Measurements from ENCODE around the gene GLS. TPM values are rescaled to one million over a fixed set of nuclear protein-coding genes. Genes with fewer than 3 reads are reported as not detected.

Gene GLS
- total RNA-seq: 10 to 100 TPM; 50.5 to 72.3 TPM

DNA sequence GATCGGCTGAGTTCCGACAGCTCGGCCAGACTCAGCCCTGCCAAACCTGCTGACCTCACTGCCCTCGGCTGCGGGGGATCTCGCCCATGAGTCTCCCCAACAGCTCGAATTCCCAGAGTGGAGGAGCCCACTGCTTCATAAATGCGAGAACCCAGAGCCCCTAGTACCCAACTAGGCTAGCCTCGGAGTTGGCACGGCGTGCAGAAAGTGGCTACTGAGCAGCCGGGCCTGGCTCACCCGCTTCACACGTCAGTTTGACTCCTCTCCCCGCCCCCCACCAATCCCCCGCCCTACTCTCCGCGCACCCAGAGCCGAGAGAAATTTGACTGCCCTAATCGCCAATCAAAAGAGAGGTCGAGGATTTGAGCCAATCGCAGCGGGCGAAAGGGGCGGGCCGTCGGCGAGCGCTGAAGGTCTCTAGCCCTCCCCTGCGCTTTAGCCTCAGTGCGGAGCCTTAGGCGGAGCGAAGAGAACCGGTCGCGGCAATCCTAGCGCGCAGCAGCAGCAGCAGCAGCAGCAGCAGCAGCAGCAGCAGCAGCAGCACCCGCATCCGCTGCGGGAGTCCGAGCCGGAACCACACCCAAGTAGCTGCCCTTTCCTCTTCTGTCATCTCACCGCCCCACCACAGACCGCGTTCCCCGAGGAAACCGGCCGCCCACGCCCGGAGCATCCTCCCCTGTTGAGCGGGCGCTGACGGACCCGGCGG lies at the start of gene GLS:
TSS of gene GLS (plus strand) at position 444 of the 706 bp plus-strand sequence. CDS start 264 bp downstream, outside the sequence.
- H3K4me3 ChIP-seq: peak within 1 kb of the TSS; percentile 95
- intact Hi-C loops (cut with DNase I): no loop called here
- peaks cover 4% of the 10 kb centered on the region for H3K4me1 ChIP-seq
- TF ChIP-seq, protein P1, sequence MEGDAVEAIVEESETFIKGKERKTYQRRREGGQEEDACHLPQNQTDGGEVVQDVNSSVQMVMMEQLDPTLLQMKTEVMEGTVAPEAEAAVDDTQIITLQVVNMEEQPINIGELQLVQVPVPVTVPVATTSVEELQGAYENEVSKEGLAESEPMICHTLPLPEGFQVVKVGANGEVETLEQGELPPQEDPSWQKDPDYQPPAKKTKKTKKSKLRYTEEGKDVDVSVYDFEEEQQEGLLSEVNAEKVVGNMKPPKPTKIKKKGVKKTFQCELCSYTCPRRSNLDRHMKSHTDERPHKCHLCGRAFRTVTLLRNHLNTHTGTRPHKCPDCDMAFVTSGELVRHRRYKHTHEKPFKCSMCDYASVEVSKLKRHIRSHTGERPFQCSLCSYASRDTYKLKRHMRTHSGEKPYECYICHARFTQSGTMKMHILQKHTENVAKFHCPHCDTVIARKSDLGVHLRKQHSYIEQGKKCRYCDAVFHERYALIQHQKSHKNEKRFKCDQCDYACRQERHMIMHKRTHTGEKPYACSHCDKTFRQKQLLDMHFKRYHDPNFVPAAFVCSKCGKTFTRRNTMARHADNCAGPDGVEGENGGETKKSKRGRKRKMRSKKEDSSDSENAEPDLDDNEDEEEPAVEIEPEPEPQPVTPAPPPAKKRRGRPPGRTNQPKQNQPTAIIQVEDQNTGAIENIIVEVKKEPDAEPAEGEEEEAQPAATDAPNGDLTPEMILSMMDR (IDR thresholded peaks at IDR 0.05): no peak
- H3K9me3 ChIP-seq: no peaks in the 10 kb centered on the region
- no peaks in the 10 kb centered on the region for H3K27me3 ChIP-seq
- no peaks in the 10 kb centered on the region for H3K36me3 ChIP-seq
- H3K27ac ChIP-seq: peak within 1 kb of the TSS; percentile 99
- peak; percentile 99 for DNase-seq
- H3K9ac ChIP-seq (ENCODE audit: low read depth in 2 of 2, low read length in 2 of 2): peak within 1 kb of the TSS; percentile 96 to 97

DNA sequence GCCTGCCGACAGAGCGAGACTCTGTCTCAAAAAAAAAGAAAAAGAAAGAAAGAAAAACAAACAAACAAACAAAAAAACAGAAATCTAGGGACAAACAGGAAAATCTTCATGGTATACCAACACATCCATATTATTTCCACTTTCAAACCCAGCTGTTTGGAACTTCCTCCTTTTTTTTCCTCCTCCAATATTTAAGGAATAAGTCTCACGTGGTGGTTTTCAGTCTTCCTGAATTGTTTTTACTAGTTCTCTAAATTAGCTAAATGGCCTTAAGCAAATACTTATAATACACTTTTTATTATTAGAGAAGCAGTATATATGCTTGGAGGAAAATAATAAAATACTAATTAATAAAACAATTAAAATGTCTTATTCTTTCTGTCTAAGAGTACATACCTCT lies 48.7 kb upstream of the GLS start:
- Histone ChIP-seq H3K36me3 (no peaks in the 10 kb centered on the region), H3K4me3 (no peak overlapping the region), H3K27me3 (no peaks in the 10 kb centered on the region), H3K9ac (ENCODE audit: low read depth in 2 of 2, low read length in 2 of 2) (no peak overlapping the region), H3K4me1 (no peaks in the 10 kb centered on the region), H3K9me3 (no peaks in the 10 kb centered on the region), H3K27ac (no peak overlapping the region)
- intact Hi-C loops (cut with DNase I): no loop called here
- TF ChIP-seq, protein P1 (IDR thresholded peaks at IDR 0.05): no peak
- DNase-seq: no peak

DNA sequence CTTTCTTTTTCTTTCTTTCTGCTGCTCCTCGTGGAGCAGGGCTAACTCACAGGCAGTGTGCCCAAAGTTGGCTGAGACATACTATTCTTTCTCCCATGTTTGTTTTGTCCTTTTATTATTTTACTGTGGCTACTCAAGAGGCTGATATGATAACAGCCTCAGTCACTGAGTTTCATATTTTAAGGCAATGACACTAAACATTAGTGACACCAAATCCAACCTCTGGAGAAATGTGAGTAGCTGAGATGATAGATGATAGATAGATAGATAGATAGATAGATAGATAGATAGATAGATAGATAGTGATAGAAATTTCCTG lies 45.8 kb upstream of the GLS start:
- no peak for DNase-seq
- Histone ChIP-seq H3K4me1 (no peaks in the 10 kb centered on the region), H3K36me3 (no peaks in the 10 kb centered on the region), H3K4me3 (no peak overlapping the region), H3K27ac (no peak overlapping the region), H3K27me3 (no peaks in the 10 kb centered on the region), H3K9ac (ENCODE audit: low read depth in 2 of 2, low read length in 2 of 2) (no peak overlapping the region), H3K9me3 (no peaks in the 10 kb centered on the region)
- TF ChIP-seq, protein P1 (IDR thresholded peaks at IDR 0.05): no peak
- intact Hi-C loops (cut with DNase I): no loop called here

DNA sequence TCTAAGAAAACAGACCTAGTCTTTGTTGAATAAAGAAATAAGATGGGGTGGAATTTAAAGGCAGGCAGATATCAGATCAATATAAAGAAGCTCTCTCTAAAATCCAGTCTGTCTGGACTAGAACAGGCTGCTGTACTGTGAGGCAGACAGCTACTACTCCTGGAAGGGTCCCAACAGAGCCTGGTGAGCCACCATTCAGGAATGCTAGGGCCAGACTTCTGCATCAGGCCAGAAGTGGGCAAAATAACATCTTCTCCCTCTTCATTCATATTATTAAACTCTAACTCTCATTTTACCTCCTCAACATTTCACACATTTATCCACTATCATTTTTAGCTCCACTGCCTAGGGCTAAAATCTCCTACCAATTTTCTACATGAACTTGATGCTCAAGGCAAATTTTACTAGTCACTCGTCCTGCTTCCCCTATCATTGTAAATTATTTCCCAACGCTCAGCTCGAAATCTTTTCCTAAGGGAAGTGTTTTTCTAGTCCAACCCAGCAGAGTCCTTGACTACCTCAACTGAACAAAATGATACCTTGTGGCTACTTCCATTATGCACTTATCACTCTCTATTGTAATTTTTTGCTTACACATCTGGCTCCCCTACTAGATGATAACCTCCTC lies 45.2 kb upstream of the GLS start:
- H3K27ac ChIP-seq: no peak overlapping the region
- DNase-seq: no peak

DNA sequence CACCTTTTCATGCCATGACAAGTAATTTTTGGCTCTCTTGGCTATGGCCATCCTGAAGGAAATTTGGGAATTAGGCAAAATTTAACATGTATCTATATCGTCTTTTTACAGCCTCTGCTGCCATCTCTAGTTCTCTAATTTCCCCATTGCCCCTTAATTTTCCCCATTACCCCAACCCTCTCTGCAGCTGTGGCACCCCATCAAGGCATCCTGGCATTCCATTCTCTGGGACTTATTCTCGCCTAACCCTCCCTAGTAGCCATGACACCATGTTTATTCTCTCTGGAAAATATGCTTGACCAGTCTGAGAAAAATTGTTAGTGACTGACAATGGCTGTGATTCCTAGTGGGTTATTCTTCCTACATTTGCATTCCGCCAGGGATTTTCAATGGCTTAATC lies 43.9 kb upstream of the GLS start:
- no peak for DNase-seq

More for the DNA sequence above, 45.2 kb upstream of the GLS start:
- Histone ChIP-seq H3K9me3 (no peaks in the 10 kb centered on the region), H3K4me3 (no peak overlapping the region), H3K9ac (ENCODE audit: low read depth in 2 of 2, low read length in 2 of 2) (no peak overlapping the region), H3K27me3 (no peaks in the 10 kb centered on the region), H3K4me1 (no peaks in the 10 kb centered on the region), H3K36me3 (no peaks in the 10 kb centered on the region)
- intact Hi-C loops (cut with DNase I): no loop called here
- TF ChIP-seq, protein P1 (IDR thresholded peaks at IDR 0.05): no peak

More for the DNA sequence above, 43.9 kb upstream of the GLS start:
- Histone ChIP-seq H3K4me1 (no peaks in the 10 kb centered on the region), H3K9me3 (no peaks in the 10 kb centered on the region), H3K36me3 (no peaks in the 10 kb centered on the region), H3K27ac (no peak overlapping the region), H3K9ac (ENCODE audit: low read depth in 2 of 2, low read length in 2 of 2) (no peak overlapping the region), H3K4me3 (no peak overlapping the region), H3K27me3 (no peaks in the 10 kb centered on the region)
- intact Hi-C loops (cut with DNase I): no loop called here
- TF ChIP-seq, protein P1 (IDR thresholded peaks at IDR 0.05): no peak
